ENCODE data around the gene TXLNG. TPM values are rescaled to one million over a fixed set of nuclear protein-coding genes. Genes with fewer than 3 reads are reported as not detected.
"Not testable (repeated sequence)": the region's sequence is repeated elsewhere in the genome, so short reads cannot be mapped to it uniquely, and the experiment has no call there.

Gene TXLNG
- total RNA-seq = 6.0 TPM
- long read RNA-seq, full-length matches to known transcripts = 2 of 8 reads
- long read RNA-seq, partial matches to known transcripts = 6 of 8 reads
- long read RNA-seq, other reads (novel, unspliced or antisense) = 0 of 8 reads

DNA sequence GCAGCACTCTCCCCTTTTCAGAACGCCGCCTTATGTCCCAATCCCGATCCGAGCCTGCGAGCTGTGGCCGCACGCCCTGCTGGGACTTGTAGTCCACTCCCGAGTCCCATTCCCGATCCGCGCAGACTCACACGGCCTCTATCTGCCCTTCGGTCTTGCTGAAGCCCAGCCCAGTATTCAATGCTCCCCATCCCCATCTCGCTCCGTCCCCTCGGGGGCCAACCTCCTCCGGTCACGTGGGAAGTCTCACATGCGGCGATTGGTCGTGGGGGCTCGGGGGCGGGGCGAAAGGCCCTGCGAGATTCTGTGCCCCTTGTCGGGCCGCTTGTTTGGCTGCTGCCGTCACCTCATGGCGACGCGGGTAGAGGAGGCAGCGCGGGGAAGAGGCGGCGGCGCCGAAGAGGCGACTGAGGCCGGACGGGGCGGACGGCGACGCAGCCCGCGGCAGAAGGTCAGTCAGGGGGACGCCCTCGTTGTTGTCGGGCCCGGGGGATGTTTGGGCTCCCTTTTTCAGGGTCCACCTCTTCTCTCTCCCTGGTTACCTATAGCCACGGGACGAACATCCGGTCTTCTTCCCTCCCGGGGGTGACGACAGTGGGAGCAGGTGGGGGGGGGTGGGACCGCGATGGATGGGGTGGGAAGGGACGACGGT lies at the start of gene TXLNG:
Gene TXLNG (plus strand): TSS at position 328 of the 652 bp plus-strand sequence. CDS start 22 bp downstream, at position 350.
- ATAC-seq (peak; percentile 99), DNase-seq (peak; percentile 96)
- intact Hi-C loops (cut with micrococcal nuclease) = no loop called here

DNA sequence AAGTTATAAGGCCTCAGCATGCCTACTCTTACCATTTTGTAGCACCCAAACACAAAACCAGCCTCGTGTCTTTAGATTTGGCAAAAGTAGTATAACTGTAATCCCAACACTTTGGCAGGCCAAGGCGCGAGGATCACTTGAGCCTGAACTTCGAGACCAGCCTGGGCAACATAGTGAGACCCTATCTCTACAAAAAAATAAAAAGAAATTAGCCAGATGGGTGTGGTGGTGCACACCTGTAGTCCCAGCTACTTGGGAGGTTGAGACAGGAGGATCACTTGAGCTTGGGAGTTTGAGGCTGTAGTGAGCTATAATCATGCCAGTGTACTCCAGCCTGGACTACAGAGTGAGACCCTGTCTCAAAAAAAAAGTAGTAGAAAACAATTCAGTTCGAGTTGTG lies 49.2 kb upstream of the TXLNG start:
- intact Hi-C loops (cut with micrococcal nuclease) = no loop called here
- ATAC-seq (no peak), DNase-seq (no peak)

DNA sequence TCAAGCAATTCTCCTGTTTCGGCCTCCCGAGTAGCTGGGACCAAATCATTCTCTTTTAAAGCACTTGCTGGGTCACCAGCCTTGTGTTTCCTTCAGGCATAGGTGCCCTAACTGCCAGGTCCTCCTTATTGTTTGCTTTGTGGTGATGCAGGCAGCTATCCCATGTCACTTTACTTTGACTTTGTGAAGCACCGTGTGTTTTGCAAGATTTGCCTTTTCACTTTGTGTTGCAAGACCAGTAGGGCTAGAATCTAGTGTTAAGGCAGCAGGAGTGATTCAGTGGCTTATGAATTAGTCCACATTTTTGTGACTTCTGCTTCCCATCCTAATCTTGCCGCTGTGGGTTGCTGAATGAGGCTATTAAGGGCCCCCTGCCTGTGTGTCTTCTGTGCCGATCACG lies 46.7 kb upstream of the TXLNG start:
- no peak for DNase-seq
- no peak for ATAC-seq
- intact Hi-C loops (cut with micrococcal nuclease) = no loop called here

DNA sequence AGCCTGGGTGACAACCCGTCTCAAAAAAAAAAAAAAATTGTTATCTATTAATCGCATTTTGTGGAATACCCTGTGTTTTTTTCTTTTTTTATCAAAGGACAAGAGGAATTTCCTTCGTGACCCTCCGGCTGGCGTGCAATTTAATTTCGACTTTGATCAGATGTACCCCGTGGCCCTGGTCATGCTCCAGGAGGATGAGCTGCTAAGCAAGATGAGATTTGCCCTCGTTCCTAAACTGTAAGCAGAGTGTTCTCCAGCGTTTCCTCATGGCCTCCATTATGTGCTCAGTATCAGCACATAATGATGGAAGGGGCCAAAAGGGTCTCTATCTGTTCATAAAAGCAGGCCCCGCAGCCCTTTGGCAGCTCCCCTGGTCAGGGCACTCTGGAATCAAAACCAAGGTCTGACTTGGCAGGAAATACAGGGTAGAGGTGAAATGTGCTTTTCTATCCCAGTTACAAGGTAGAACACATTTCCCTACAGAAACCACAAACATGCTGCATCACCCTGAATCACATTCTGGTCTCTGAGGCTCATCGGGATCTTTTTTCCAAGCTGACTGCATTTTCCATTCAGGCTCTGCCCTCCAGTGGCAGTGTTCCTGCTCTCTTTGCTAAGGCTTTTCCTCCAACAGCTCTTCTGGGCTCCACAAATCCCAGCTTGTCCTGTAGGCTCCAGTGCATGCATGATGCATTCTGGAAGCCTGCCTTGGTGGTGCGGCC lies 42.5 kb upstream of the TXLNG start:
- DNase-seq (no peak), ATAC-seq (no peak)
- intact Hi-C loops (cut with micrococcal nuclease) = no loop called here

DNA sequence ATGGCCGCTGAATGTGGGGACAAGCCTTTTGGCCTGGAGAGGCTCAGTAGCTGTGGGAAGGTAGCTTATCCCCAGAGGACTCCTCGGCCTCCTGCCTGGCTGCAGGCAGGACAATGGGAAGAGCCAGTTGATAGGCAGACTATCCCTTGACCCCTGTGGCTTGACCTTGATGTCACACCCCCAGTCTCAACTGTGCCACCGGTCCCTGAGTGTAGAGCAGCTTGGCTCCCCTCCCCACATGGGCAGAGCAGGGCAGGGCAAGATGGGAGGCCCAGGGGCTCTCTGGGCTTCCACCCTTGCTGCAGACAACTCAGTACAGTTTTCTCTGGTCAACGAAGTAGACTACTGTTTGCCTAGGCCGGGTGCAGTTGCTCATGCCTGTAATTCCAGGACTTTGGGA lies 41.2 kb upstream of the TXLNG start:
- DNase-seq (no peak), ATAC-seq (peak; percentile 21)
- intact Hi-C loops (cut with micrococcal nuclease) = no loop called here

DNA sequence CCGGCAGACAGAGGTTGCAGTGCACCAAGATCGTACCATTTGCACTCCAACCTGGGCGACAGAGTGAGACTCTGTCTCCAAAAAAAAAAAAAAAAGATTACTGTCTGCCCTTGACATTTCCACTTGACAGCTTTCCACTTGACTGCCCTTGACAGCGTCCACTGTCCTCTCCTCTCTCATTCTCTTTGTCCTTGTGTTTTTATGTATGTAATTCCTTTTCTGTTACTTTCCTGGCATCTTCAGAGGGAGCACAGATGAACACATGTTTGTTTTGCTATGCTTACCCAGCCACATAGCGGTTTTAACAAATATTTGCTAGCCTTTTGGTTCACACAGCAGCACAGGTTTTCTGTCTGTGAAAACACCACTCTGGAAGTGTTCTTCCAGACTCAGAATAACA lies 40.6 kb upstream of the TXLNG start:
- DNase-seq (no peak), ATAC-seq (peak; percentile 50)
- intact Hi-C loops (cut with micrococcal nuclease) = no loop called here

DNA sequence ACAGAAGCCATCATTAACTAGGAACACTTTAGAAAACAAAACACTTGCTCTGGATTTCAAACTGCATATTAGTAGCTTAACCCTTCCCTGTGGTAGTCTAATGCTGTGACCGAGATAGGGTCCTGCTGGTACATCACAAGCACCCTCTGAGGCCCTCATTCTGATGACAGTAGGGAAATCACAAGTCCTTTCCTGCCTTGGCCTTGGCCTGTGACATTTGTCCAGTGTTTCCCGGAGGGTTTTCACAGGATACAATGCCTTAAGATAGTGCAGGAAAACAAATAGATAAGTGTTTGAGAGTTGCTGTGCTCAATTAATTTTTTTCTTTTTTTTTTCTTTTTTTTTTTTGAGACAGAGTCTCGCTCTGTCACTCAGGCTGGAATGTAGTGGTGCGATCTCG lies 37.8 kb upstream of the TXLNG start:
- intact Hi-C loops (cut with micrococcal nuclease) = no loop called here
- no peak for ATAC-seq
- DNase-seq = no peak

DNA sequence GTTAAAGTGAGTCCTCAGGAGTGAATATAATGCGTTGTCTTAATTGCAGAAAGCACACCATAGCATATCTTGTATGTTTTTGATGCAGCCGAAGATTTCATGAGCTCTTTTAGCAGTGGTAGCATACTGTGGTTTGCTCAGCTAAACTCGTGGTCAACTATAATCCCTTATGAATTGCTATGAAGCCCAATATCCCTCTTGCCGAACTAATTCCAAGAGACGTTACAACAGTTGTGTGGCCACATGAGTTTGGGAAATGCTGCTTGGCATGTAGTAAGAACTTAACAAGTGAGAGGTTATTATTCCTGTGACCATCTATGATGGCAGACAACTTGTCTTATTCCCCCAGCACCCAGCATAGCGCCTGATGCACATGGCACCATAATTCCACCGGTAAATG lies 36.1 kb upstream of the TXLNG start:
- ATAC-seq = no peak
- DNase-seq = no peak
- intact Hi-C loops (cut with micrococcal nuclease) = no loop called here

DNA sequence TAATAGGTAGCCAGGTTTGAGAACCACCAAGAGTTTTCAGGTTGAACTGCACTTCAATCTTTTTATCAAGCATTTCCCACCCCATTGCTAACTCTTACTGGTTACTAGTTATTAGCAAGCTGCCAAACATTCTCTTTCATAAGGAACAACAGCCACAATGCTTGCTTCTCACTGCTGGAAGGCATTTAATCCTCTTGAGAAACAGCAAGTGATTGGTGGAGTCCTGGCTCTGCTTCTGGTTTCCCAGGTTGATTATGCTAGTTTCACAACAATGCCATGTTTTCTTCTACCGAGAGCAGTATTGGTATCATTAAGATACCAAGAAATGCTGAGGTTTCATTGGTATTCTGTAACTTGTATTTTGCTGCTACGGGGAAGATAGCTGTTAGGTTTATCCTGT lies 32.2 kb upstream of the TXLNG start:
- ATAC-seq = no peak

DNA sequence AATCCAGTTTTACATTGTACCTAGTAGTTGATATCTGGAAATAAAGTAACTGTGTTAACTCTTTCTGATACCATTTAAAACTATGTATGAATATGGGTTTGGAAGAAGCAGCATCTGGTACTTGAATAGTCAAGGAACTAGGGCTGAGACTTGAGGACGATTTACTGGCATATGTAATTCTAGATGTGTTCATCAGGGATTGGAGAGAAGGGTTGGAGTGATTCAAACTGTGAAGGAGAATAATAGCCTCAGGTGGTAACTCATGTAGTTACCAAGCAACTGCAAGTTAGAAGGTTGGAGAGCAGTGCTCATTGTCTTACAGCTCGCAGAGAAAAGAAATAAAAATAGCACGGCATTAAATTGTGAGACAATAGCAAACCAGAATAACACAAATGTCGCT lies 29.5 kb upstream of the TXLNG start:
- intact Hi-C loops (cut with micrococcal nuclease) = no loop called here
- ATAC-seq = no peak
- no peak for DNase-seq

More for the DNA sequence above, 32.2 kb upstream of the TXLNG start:
- no peak for DNase-seq
- intact Hi-C loops (cut with micrococcal nuclease) = no loop called here

DNA sequence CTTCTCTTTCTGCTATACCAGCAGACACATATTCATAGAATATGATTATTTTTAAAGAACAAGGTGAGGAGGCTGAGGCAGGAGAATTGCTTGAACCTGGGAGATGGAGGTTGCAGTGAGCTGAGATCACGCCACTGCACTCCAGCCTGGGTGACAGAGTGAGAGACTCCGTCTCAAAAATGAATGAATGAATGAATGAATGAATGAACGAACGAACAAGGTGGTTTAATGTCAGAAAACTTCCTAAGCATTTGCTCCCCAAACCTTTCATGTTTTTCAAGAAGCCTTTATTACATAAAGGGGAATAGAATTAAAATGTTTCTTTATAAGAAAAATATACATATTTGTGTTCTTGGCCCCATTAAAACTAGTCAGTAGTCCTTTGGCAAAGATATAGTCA lies 24.8 kb upstream of the TXLNG start:
- intact Hi-C loops (cut with micrococcal nuclease) = not testable (repeated sequence)

DNA sequence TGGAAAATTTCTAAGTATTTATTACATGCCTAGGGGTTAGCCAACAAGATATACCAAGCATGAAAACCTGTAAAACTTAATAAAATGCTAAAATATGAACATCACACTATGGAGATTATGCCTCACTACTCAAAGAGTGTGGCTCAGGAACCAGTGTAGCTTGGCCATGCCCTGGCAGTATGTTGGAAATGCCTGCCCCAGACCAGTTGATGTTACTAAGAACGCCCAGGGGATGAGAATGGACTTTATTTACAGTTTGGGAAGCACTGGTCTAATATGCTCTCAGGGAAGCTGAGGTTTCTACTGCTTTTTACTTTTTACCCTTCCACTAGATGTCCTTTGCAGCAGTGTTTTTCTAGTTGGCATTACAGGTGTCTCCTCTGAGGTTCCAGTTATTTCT lies 23.7 kb upstream of the TXLNG start:
- intact Hi-C loops (cut with micrococcal nuclease) = no loop called here
- no peak for ATAC-seq
- no peak for DNase-seq

More for the DNA sequence above, 24.8 kb upstream of the TXLNG start:
- ATAC-seq, DNase-seq: not testable (repeated sequence)

DNA sequence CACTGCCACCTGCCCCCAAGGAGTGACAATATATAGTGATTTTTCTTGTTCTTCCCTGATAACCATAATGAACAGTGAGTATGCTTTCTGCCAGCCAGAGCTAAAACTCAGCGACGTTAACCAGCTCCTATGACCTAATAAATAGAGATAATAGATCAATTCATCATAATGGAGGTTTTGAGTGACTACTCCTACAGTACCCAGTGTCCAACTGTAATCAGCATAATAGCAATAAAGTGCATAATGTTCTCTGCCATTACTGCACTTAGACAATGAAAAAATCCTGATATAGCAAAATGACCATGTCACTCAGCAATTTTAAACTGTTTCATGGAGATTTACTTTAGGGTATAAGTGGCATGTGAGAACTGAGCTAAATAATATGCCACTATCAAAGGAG lies 20.7 kb upstream of the TXLNG start:
- intact Hi-C loops (cut with micrococcal nuclease) = no loop called here
- no peak for ATAC-seq
- no peak for DNase-seq

DNA sequence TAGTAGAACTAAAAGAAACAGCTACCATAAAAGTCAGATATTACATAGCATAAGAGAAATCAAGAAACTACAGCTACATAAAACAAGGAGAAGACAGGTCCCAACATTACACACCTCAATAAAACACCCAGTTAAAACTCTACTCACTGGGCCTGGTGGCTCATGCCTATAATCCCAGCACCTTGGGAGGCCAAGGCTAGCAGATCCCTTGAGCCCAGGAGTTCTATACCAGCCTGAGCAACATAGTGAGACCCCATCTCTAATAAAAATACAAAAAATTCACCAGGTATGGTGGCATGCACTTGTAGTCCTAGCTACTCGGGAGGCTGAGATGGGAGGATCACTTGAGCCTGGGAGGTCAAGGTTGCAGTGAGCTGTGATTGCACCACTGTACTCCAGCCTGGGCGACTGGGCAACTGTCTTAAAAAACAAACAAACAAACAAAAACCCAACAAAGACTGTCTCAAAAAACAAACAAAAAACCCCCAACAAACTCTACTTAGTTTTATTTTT lies 15.2 kb upstream of the TXLNG start:
- intact Hi-C loops (cut with micrococcal nuclease) = no loop called here
- DNase-seq = no peak
- ATAC-seq = no peak

DNA sequence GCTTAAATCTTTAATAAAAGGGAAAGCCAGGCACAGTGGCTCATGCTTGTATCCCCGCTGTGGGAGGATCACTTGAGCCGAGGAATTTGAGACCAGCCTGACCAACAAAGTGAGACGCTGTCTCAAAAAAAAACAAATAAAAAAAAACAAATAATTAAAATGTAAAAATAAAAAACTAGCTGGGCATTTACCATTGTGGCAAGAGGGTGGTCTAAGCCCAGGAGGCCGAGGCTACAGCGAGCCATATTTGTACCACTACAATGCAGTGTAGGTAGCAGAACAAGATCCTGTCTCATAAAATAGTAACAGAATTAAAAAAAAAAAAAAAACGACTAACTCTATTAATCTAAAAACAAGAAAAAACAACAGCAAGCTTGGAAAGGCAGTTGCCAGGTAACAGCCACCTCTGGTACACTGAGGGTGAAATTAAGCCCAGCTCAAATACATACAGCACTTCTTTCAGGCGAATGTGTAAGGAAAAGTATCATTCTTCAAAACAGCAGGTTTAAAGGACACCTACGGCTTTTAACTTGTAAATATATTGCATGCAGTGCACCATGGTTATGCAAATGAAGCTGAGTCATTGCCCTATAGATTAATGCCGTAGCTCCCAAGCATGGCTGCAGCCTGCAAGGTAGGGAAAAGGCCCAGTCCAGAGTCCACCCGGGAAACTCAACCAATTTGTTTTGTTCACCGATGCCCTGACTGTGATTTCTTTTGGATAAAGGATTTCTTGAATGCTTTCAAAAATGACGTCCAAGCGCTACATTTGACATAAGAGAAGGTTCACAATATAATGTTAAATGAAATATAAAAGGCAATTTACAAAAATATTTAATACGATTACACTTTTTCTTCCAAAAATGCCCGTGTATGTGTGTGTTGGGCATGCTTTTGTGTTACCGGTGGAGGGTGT lies 14.5 kb upstream of the TXLNG start:
- ATAC-seq (no peak), DNase-seq (no peak)
- intact Hi-C loops (cut with micrococcal nuclease) = no loop called here

DNA sequence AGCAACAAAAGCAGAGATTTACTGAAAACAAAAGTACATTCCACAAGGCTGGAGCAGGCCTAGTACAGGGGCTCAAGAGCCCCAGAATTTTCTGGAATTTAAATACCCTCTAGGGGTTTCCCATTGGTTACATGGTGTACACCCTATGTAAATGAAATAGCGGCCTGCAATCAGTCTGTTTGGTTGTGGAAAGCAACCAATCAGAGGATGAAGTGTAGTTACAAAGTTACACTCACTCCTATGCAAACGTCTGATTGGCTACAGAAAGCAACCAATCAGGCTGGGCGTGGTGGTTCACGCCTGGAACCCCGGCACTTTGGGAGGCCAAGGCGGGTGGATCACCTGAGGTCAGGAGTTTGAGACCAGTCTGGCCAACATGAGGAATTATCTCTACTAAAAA lies 13.8 kb upstream of the TXLNG start:
- ATAC-seq (no peak), DNase-seq (no peak)
- intact Hi-C loops (cut with micrococcal nuclease) = no loop called here

DNA sequence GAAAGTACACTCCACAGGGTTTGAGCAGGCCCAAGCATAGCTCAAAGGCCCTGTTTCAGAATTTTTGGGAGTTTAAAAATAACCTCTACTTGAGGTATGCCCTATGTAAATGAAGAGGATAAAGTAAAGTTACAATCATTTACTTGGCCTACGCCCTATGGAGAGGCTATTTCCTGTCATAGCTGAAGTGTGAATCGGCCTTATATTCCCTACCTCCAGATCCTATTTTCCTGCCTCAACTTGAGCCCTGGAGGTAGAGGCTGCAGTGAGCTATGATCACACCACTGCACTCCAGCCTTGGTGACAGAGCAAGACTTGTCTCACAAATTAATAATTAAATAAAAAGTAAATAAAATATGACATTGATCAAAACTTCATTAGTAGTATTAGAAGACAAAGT lies 11.5 kb upstream of the TXLNG start:
- no peak for DNase-seq
- ATAC-seq = no peak
- intact Hi-C loops (cut with micrococcal nuclease) = no loop called here

DNA sequence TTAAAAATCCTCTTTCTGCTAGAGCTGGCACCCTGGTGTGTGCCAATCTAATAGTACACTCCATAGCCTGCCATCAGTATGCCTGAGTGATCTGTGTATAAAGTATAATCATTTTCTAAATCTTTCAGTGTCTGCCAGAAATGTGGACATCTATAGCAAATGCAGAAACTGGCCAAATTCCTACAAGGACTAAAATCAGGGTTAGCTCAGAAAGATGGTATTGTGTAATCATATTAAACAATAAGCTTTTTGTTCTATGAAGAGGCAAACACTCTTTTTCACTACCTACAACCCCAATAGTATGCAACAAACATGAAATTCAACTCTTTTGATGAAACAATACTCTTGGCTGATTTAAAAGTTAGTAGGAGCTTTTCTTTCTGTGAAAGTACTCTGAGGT lies 7.7 kb upstream of the TXLNG start:
- no peak for DNase-seq
- intact Hi-C loops (cut with micrococcal nuclease) = no loop called here
- no peak for ATAC-seq

DNA sequence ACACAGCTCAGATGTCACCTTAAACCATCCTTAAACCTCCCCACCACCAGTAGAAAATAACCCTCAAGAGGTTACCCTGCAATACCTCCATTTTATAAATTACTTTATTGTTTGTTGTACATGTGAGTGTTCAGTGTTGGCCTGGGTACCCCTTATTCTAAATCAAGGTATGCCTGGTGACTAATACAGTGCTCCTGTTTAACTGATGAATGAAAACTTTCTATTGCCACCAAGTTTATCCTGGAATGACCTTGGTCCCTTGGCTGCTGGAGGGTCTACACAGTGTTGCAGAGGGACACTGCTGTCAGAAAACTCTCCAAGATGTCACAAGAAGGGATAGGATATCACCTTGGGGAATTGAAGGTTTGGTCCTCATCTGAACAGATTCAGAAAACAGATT lies 7.3 kb upstream of the TXLNG start:
- DNase-seq = no peak
- ATAC-seq = no peak
- intact Hi-C loops (cut with micrococcal nuclease) = no loop called here

DNA sequence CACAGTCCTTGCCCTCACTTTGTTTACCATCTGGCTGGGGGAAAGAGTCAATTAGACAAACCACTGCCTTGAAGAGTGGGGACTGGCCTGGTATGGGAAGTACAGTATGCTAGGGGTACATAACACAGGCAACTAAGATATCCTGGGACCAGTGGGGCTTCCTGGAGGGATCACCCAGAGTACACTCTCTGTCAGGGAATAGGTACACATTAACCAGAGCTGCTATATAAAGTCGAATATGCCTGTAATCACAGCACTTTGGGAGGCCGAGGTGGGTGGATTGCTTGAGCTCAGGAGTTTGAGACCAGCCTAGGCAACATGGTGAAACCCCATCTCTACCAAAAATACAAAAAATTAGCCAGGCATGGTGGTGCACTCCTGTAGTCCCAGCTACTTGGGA lies 6.5 kb upstream of the TXLNG start:
- intact Hi-C loops (cut with micrococcal nuclease); ATAC-seq; DNase-seq: not testable (repeated sequence)
